ENCODE results near the gene PRR22.

Gene PRR22

DNA sequence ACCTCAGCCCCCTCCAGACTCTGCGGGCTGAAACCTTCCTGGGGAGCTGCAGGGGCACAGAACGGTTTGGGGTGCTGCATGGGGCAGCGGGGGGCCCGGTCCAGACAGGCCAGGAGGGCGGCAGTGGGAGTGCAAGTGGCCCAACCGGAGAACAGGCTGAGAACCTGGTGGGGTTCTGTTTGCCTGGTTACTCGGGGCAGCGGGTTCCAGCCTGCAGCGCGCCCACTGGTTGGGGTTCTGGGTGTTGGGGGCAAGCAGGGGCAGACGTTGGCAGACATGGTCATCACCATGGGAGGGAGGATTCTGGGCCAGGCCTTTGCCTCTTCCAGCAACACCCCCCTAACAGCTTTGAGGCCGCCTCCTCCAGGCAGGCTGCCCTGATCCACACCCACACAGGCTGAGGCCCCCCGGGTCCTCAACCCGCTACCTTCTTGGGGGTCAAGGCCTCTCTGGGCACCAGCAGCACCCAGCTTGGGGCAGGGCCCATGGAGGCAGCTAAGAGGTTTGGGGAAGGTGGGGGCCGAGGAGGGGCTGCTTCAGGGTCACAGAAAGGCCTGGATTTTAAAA, at the start of gene PRR22:
PRR22 (minus strand) TSS at position 166 of the 567 bp plus-strand sequence; CDS start at position 80, 86 bp downstream.
- no peak for DNase-seq

DNA sequence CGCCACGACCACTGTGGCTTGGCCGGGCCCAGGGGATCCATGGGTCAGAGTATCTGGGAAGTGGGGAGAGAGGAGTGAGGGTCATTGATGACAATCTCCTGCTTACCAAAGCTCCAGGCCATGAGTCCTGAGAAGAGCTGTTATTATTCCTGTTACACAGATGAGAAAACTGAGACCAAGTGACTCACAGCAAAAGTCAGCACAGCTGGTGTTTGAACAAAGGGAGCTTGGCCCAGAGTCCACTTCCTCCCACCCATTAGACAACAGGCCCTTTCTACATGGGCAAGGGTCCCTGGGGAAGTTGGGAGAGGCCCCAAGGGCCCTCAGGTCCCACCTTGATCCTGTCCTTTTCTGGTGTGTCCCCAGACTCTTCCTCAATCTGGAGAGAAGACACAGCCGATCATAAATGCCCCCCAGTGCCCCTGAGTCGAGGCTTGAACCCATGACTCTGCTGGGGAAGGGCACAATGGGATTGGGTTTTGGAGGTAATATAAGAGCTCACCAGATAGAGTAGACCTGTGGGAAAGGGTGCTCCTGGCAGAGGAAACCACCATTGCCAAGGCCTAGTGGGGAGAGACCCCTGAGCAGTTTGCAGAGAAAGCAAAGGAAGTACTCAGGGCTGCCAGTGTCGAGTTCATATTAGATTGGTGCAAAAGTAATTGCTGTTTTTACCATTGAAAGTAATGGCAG, 48.1 kb upstream of the PRR22 start:
- no peak for DNase-seq

DNA sequence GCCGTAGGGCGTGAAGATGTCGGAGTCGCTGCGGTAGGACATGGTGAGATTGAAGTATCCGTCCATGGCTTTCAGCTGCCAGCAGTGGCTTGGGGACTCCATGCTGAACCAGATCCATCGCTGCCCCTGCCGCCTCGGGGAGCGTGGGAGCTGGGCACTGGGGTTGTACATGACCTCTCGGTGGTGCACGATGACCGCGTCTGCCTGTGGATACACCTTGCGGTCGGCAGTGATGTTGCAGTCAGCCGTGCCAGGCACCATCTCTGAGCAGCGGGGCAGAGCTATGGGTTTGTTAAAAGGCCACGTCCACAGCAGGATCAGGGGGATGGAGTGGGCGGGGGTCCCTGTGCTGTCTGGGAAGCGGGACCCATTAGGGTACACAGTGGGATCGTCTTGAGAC, 47.5 kb upstream of the PRR22 start:
- DNase-seq, result no peak

DNA sequence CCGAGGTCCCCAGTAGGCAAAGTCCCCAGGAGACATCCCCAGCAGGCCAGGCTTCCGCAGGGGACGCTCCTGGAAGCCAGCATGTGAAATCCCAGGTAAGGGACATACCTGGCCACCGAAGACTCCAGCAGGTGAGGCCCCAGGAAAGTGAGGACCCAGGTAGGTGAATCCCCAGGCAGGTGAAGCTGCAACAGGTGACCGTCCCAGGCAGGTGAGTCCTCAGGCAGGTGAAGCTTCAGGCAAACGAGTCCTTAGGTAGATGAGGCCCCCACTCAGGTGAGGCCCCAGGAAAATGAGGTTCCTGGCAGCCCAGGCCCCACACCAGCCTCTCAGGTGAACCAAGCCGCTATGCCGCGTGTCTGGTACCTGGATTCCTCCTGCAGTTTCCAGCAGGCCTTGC, 46.6 kb upstream of the PRR22 start:
- no peak for DNase-seq

DNA sequence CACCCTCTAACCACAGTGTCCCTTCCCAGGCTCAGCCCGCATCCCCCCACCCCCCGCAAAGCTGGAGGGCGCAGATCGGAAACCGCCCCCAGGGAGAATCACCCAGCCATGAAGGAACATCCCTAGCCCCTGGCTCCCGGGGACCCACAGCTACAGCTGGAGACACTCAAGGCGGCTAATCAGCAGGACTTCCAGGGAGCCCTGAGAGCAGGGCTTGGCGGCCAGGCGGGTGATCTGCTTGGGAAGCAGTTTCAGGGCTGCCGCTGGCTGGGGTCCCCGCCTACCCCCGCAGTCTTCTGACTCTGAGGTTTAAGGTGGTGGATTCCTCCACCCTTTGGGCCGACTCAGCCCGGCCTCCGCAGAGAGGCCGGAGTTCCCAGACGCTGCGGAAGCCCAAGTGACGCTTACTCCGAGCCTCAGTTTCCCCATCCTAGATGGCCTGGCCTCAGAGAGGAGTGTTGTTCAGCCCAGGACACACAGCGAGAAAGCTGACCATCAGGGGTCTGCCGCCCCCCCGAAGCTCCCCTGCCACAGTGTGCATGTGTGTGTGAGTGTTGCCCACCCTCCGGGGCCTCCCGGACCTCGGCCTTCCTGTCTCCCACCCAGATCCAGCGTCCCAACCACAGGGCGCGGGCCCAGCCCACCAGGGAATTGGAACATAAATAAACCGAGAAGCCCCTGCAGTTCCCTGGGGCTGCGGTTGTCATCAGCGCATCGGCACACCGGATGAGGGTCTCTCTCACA, 45.2 kb upstream of the PRR22 start:
- DNase-seq, result no peak

DNA sequence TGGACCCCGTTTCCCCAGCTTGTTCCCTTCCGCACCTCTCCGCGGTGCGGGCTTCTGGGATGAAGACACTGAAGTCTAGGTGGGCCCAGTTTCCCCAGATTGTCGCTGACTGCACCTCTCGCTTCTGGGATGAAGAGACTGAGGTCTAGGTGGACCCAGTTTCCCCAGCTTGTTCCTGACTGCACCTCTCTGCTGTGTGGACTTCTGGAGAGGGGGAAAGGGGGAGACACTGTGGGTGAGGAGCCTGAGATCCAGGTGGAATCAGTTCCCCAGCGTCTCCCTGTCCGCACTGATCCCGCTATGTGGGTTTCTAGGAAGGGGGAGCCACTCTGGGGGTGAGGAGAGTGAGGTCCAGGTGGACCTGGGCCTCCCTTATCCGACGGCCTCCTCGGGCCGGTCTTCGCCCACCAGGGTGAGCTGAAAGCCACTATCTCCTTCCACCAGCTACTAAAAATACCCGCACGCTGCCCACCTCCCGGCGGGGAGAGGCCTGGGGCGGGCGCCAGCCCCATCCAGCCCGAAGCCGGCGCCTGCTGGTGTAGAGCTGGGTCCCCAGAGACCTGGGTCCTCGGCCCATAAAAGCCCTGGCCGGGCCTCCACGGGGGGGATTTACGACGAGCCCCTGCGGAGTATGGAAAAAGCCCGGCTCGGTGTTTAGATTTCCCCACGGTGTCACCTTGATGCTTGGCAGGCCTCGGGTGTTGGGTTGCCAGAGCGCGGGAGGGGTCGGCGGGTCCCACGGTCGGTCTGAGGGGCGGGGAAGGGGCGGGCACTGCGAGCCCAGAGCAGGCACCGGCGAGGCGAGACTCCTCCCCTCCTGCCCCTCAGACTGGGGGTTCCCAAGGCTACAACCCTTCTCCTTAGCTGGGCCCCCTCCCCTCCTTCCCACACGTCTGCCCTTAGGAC, 44.4 kb upstream of the PRR22 start:
- peak; percentile 56 for DNase-seq

DNA sequence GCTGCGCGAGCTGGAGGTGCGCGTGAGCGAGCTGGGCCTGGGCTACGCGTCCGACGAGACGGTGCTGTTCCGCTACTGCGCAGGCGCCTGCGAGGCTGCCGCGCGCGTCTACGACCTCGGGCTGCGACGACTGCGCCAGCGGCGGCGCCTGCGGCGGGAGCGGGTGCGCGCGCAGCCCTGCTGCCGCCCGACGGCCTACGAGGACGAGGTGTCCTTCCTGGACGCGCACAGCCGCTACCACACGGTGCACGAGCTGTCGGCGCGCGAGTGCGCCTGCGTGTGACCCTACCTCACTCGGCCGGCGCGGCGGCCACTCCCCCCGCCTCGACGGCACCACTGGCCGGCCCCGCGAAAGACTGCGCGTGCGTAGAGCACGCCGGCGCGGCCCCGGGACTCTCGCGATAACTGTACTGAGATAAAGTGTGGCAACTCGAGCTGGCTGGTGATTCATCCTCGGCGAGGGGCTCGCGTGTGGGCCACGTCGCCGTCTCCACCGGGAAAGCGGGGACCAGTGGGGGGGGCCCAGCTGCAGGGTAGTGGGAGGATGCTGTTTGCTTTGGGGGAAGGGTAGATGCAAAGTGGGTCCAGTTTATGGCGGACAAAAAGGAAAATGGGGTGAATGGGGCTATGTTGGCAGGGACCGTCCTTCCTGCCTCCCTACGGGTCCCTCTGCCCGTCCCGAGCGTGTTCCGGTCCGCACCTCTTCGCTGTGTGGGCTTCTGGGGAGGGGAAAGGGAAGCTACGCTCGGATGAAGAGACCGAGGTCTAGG, 43.5 kb upstream of the PRR22 start:
- DNase-seq, result peak; percentile 94

DNA sequence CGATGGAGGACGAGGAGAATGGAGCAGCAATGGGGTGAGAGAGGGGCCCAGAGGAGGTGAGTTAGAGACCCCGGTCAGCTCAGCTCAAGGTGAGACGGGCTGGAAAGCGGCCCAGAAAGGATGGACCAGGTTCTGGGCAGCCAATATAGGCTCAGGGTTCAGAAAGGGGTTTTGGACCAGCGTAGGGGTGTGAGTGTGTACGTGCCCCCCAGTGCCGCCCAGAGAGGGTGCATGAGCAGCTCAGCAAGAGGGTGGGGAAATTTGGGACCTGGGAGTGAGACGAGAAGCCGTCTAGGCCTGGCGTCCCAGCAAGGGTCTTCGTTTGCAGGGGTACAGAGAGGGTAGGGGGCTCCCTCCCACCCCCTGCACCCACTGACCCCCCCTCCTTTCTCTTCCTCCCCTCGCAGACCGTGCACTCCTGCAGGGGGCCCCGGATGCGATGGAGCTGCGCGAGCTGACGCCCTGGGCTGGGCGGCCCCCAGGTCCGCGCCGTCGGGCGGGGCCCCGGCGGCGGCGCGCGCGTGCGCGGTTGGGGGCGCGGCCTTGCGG, 42.9 kb upstream of the PRR22 start:
- DNase-seq, result no peak

DNA sequence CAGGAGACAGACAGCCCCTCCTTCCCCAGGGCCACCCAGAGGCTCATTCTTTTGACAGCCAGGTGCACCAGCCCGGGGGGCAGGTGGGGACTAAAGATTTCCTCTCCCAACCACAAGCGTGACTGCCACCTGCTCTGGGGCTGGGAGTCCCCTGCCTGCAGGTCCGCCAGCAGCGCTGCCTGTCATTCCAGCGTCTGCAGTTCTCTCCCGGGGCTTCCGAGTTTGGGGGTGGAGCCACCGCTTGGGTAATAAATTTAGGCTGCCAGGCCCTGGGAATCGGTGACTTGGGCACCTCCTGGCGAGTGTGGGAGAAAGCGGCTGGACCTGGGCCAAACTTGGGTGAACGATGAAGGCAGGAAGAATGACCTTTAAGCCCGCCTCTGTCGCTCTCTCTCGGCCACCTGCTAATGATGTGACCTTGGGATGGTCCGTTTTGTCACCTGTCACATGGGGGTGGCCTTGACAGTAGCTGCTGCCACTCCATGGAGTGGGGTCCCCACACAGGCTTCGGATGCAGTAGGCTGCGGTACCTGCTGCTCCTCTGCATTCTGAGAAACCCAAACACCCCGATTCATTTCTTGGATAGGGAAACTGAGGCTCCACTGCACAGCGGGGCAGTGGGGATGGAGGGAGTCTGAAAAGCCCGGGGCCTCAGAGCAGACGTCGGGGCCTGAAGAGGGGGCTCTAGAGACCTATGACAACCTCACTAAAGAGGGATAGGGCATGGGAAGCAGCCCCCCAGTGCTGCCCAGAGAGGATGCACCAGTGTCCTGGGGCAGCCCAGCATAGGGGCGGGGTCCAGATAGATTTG, 42.2 kb upstream of the PRR22 start:
- DNase-seq, result peak; percentile 96

DNA sequence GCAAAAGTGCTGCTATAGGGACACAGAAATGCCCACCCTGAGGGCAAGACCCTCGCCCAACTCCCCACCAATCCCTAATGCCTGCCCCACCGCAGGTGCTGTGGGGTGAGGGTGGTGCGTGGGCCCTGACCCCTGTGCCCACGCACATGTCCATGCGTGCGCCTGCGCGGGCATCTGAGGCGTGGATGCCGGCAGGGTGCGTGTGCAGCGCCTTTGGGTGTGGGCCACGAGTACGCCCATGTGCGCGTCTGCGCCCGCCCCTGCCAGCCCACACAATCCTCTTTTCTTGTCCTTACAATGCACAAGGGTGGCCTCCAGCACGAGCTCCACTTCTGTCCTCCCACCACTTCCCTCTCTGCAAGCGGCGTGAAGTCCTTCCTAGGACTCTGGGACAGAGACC, 40.6 kb upstream of the PRR22 start:
- DNase-seq, result no peak

DNA sequence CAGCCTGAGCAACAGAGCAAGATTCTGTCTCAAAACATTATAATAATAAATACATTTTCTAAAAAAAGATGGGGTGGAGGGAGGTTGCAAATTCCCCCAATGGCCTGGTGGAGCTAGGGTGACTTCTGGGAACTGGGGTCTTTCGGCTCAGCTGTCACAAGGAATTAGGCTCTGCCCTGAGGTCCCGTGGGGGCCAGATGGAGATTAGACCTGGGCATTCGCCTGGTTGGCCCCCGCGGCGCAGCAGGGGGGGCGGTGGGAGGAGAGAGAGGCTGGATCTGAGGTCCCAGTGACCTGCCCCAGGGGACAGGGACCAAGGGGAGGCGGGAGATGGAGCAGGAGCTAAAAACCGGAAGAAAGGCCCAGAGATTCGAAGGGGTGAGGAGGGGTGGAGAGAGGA, 40.2 kb upstream of the PRR22 start:
- DNase-seq, result no peak

DNA sequence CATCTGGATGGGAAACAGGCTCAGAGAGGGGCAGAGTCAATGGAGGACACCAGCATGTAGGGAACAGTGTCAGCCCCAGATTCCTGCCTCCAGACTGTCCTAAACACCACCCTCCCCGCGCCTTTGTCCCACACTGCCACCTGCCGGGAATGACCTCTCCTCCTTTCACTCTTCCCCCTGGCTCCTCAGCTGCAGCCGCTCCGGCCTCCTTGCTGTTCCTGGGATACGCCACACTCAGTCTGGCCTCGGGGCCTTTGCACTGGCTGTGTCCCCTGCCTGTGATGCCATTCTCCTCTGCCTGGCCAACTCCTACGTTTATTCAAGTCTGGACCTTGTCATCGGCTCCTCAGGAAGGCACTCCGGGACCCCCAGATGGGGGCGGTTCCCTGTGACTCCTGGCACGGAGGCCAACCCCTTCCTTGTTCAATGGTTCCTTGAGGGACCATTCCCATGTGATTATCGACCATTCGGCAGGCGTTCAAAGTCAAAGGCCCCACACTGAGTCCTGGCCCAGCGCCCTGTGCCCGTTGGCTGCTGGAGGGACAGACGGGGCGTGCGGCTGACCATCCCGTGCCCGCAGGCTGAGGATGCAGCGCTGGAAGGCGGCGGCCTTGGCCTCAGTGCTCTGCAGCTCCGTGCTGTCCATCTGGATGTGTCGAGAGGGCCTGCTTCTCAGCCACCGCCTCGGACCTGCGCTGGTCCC, 39.2 kb upstream of the PRR22 start:
- no peak for DNase-seq

DNA sequence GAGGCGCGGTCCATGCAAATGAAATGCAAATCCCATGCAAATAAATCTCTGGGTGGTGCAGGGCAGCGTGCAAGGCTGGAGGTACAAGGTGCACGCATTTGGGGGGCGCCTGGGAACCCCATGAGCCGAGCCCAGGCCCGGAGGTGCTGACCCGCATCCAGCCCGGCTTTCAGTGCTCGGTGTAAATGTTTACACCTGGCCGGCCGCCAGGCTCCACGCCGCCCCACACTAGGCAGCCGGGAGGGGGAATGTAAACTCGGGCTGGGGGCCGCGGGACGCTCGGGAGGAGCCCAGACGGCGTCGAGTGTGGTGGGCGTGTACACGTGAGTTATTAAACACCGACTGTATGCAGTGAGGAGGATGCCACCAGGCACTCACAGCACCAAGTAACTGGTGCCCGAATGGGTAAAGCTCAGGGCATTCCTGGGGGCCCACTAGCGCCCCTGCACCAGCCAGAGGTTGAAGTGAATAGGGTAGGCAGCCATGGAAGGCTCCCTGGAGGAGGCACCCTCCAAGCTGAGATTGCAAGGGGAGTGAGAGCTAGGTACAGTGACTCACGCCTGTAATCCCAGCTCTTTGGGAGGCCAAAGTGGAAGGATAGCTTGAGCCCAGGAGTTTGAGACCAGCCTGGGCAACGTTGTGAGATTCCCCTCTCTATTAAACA, 37.8 kb upstream of the PRR22 start:
- no peak for DNase-seq

DNA sequence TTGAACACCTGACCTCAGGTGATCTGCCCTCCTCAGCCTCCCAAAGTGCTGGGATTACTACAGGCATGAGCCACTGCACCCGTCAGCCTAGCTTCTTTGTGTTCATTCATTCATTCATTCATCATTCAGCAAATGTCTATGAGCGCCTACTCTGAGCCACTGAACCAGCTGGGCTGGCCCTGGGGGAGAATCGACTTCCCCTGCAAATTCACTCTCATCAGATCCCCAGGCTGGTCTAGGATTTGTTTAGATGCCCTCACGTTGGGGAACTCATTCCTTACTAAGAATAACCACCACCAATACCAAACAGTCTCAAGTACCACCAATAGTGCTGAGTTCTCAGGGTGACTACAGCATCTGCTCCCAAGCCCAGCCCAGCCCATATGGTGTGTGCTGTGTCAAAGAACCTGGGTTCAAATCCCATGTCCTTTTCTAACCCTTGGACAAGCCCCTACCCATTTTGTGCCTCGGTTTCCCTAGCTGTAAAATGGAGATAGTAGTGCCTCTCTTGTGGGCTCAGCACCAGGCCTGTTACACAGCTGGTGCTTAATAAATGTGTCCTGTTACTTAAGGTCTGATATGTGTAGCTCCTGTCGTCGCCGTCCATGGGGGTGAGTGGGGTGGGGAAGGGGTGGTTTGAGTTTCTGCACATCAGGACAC, 37.1 kb upstream of the PRR22 start:
- DNase-seq, result no peak

DNA sequence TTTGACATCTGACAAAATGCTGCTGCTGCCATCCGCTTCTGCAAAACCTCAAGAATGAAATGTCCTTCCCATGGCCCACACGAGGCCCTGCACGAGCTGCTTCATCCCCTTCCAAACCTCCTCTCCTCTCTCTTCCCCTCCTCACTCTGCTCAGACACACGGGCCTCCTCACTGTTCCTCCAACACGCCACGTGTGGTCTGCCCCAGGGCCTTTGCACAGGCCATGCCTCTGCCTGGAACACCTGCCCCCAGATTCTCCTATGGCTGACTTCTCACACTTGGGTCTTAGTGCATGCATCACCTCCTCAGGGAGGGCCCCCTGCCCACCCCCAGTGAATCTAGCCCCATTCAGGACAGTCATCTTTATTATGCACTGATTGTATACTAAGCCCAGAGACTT, 36.2 kb upstream of the PRR22 start:
- DNase-seq, result no peak

DNA sequence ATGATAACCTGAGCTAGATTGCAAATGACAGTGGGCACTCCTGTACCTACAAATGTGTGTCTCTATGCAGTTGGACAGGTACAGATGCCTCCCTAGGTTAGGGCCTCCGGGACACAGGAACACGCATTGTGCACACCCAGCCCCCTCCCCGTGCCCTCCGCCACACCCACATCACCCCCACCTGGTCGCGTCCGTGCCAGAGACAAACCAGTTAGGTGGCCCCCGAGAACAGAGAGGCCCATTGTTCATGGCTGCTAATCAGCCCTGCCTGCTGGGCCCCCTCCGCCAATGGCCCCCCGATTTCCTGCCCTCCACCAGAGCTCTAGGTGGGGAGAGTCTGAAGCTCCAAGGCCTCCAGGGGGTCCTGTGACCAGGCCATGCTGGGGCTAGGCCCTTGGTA, 34.0 kb upstream of the PRR22 start:
- no peak for DNase-seq

DNA sequence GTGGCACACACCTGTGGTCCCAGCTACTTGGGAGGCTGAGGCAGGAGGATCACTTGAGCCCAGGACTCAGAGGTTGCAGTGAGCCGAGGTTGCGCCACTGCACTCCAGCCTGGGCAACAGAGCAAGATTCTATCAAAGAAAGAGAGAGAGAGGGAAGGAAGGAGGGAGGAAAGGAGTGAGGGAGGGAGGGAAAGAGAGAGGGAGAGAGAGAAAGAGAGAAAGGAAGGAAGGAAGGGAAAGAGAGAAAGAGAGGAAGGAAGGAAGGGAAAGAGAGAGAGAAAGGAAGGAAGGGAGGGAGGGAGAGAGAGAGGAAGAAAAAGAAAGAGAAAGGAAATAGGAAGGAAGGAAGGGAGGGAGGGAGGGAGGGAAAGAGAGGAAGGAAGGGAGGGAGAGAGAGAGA, 32.7 kb upstream of the PRR22 start:
- DNase-seq, result no peak

DNA sequence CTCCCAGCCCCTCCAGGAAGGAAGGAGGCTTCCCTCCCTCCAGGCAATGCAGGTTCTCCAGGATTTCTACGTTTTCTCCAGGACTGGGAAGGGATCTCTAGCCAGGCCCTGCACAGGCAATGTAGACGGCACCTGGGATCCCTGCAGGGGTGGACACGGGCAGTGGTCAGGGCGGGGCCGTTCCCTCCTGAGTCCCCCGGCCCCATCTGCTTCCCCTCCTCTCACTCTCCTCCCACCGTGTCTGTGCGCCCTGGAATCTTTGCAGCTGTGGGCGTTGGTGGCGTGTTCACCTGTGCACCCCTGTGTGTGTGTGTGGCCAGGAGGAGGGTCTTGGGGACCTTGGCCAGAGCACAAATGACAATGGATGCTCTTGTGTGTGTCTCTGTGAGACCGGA, 30.3 kb upstream of the PRR22 start:
- DNase-seq, result no peak

DNA sequence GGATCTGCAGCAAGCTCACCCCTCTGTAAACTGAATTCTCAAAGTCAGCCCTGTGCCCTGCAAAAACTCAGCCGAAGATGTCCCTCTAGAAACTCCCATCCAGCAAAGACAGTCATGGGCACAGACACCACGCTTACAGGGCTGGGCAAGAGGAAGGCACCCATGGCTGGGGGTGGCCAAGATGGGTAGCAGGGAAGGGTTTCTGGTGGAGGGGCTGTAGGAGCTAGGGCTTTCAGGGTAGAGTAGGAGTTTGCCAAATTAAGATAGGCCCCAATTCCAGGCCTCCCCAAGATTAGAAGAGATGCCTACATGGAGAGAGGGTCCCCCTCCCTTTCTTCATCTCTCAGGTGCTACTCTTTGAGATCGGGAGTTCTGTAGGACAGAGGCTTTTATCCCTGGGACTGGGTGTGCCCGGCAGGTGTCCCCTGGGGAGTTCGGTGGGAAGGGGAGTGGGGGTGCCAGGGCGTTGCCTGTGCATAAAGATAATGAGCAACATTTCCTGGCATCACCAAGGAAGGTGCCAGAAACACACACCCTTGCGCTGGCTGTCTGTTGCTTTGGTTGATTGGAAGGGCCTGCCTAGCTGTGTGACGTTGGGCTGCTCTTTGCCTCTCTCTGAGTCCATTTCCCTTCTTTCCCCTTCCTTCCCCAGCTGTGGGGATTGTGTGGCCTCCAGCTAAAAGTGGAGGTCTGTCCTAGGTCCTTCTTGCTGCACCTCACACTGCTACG, 29.7 kb upstream of the PRR22 start:
- no peak for DNase-seq

Measured in NCI-H1105 treated with DMSO at 0.1 percent for 48 hours (cell line).